Thyroid gland (tissue), 4 donors: ENCODE measurements around the gene GDPD4.

ENCODE experiments used
- POLR2A ChIP-seq, 2 donors: fragments of 450-650 bp; IDR thresholded peaks; one replicate each; pipeline ENCODE4 v1.6.1; 2017; ENCODE audit warnings: antibody characterized with exemption in 2 of 2, mild to moderate bottlenecking in 2 of 2, moderate library complexity in 1 of 2
- TF ChIP-seq, protein P1 (sequence below), 6 experiments: fragments of 200-600 bp in 3 of 6; fragments of 450-650 bp in 3 of 6; sonication (generic) in 3 of 6; IDR thresholded peaks; one replicate each; pipeline ENCODE4 v1.5.1; 2016 to 2019; ENCODE audit warnings: antibody characterized with exemption in 6 of 6, mild to moderate bottlenecking in 2 of 6, inconsistent platforms in 1 of 6, moderate library complexity in 1 of 6

DNA sequence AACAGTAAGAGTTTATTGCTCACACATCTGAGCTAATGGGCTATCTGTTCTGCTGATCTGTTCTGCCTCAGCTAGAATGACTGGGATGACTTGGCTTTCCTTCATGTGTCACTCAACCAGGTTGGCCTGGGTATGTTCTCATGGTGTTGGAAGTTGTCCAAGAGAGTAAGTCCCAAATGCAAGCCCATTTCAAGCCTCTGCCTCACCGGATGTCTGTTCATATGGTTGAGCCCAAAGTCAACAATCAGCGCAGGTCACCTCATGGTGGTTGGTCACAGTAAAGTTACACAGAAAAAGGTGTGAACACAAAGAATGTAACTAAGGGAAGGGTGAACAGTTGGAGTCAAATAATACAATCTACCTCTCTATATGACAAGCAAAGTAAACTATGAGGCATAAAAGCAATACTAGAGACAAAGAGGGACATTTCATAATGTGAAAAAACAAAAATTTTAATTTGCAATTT is 1.9 kb downstream of the GDPD4 start:
- TF ChIP-seq, protein P1, sequence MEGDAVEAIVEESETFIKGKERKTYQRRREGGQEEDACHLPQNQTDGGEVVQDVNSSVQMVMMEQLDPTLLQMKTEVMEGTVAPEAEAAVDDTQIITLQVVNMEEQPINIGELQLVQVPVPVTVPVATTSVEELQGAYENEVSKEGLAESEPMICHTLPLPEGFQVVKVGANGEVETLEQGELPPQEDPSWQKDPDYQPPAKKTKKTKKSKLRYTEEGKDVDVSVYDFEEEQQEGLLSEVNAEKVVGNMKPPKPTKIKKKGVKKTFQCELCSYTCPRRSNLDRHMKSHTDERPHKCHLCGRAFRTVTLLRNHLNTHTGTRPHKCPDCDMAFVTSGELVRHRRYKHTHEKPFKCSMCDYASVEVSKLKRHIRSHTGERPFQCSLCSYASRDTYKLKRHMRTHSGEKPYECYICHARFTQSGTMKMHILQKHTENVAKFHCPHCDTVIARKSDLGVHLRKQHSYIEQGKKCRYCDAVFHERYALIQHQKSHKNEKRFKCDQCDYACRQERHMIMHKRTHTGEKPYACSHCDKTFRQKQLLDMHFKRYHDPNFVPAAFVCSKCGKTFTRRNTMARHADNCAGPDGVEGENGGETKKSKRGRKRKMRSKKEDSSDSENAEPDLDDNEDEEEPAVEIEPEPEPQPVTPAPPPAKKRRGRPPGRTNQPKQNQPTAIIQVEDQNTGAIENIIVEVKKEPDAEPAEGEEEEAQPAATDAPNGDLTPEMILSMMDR (IDR thresholded peaks at IDR 0.05) = no peak
- no peak for TF ChIP-seq POLR2A (IDR thresholded peaks at IDR 0.05)
